ENCODE results near the gene GDI1.
A peak's percentile ranks its signal among the peaks of the same experiment; 100 is the strongest.

GDI1 gene

DNA sequence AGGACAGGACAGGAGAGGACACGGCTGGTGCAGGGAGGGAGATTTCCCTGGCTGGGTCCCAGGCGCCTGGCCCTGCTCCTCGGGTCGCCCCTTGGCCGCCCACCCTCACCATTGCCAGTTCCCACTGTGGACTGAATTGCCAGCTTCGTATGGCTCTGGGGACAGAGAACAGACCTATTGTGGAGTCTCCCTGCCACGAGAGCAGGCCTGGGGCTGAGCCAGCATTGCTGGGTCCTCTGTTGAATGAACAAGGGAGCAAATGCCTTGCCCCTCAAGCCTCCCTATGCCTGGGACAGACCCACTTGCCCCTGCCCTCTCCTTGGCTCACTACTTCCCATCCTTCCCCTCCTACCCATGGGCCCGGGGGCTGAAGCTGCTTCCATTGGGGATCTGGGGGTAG, 25.4 kb downstream of the GDI1 start:
- DNase-seq (ENCODE audit: low read depth in 2 of 2): no peak

DNA sequence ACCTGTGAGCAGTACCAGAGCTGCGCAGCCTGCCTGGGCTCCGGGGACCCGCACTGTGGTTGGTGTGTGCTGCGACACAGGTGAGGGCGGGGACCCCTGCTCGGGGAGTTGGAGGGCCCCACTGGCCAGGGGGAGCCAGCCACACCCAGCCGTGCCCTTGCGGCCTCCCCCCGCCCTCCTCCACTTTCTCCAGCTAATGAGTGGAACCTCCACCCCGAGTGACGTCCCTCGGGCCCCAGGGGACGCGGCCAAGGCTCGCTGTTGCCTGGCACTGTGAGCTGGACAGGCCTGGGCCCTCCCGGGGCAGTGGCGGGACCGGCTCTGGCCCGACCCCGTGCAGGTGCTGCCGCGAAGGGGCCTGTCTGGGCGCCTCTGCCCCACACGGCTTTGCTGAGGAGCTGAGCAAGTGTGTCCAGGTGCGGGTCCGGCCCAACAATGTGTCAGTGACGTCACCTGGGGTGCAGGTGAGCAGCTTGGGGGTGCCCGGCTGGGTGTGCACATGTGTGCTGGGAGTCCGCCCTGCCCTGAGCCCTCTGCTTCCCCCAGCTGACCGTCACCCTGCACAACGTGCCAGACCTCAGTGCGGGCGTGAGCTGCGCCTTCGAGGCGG, 26.8 kb downstream of the GDI1 start:
- DNase-seq (ENCODE audit: low read depth in 2 of 2): no peak

DNA sequence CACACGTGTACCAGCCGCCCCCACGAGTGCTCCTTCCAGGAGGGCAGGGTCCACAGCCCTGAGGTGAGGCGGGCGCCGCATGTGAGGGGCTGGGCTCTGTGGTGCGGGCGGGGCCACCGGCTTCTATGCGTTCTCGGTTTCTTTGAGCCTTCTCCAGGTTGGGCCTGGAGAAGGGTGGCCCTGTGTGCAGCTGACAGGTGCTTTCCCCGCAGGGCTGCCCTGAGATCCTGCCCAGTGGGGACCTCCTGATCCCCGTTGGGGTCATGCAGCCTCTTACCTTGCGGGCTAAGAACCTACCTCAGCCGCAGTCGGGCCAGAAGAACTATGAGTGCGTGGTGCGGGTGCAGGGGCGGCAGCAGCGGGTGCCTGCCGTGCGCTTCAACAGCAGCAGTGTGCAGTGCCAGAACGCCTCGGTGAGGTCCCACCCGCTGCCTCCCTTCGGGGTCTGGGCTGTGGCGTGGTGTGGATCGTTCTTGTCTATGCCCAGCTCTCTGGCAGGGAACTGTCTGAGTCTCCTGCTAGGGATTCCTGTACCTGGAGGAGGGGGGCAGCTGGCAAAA, 27.9 kb downstream of the GDI1 start:
- DNase-seq (ENCODE audit: low read depth in 2 of 2): no peak

DNA sequence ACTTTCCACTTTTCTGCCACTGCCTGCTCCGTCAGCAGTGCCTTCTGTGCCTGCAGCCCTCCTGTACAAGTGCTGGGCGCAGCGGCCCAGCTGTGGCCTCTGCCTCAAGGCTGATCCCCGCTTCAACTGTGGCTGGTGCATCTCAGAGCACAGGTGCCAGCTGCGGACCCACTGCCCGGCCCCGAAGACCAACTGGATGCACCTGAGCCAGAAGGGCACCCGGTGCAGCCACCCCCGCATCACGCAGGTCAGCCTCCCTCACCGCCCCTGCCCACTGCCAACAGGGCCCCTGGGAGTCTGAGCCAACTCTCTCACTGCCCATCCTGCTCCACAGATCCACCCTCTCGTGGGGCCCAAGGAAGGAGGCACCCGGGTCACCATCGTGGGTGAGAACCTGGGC, 28.6 kb downstream of the GDI1 start:
- no peak for DNase-seq (ENCODE audit: low read depth in 2 of 2)

DNA sequence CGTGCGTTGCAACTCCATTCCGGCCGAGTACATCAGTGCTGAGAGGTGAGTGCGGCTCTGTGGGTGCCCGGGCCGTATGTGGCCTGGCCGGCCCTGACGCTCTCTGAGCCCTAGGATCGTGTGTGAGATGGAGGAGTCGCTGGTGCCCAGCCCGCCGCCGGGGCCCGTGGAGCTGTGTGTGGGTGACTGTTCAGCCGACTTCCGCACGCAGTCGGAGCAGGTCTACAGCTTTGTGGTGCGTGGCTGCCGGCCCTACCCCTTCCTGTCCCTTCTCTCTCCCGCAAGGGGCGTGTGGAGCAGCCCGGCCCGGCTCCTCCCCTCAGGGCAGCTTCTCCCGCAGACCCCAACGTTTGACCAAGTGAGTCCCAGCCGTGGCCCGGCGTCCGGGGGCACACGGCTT, 29.1 kb downstream of the GDI1 start:
- DNase-seq (ENCODE audit: low read depth in 2 of 2): no peak

DNA sequence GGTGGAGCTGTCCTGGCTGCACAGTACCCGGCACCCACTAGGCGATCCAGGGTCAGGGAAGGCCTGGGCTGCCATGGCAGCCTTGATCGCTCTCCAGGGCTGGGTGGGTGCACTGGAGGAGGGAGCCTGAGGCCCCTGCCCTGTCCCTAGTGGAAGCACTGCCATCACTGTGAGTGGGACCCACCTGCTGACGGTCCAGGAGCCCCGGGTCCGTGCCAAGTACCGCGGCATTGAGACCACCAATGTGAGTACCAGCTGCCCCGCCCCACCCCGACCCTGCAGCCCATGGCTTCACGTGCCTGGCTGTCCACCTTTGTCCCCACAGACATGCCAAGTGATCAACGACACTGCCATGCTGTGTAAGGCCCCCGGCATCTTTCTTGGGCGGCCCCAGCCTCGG, 30.0 kb downstream of the GDI1 start:
- DNase-seq (ENCODE audit: low read depth in 2 of 2): no peak

DNA sequence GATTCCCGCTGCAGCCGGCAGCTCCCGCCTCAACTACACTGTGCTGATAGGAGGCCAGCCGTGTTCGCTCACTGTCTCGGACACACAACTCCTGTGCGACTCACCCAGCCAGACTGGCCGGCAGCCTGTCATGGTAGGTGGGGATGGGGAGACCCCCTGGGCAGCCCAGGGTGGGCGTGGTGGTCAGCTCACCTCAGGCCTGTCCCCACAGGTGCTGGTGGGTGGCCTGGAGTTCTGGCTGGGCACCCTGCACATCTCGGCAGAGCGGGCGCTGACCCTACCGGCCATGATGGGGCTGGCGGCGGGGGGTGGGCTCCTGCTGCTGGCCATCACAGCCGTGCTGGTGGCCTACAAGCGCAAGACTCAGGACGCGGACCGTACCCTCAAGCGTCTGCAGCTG, 30.6 kb downstream of the GDI1 start:
- DNase-seq (ENCODE audit: low read depth in 2 of 2): no peak

DNA sequence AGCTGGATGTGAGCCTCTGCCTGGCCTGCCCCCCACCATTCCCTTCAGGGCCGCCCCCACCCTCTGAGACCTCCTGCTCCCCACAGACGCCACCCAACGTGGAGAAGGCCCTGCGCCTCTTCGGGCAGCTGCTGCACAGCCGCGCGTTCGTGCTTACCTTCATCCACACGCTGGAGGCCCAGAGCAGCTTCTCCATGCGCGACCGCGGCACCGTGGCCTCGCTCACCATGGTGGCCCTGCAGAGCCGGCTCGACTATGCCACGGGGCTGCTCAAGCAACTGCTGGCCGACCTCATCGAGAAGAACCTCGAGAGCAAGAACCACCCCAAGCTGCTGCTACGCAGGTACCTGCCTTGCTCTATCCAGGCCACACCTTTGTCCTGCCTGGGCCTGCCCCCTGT, 31.3 kb downstream of the GDI1 start:
- no peak for DNase-seq (ENCODE audit: low read depth in 2 of 2)

DNA sequence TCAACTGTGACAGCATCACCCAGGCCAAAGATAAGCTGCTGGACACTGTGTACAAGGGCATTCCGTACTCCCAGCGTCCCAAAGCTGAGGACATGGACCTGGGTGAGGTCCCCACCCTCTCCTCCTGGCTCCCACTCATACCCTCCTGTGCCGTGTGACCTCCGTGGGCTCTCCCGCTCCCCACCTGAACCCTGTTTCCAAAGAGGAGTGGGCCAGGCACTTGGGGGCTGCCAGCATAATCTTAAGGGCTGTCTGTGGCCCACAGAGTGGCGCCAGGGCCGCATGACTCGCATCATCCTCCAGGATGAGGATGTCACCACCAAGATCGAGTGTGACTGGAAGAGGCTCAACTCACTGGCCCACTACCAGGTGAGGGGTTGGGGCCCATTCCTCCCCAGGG, 32.2 kb downstream of the GDI1 start:
- no peak for DNase-seq (ENCODE audit: low read depth in 2 of 2)

DNA sequence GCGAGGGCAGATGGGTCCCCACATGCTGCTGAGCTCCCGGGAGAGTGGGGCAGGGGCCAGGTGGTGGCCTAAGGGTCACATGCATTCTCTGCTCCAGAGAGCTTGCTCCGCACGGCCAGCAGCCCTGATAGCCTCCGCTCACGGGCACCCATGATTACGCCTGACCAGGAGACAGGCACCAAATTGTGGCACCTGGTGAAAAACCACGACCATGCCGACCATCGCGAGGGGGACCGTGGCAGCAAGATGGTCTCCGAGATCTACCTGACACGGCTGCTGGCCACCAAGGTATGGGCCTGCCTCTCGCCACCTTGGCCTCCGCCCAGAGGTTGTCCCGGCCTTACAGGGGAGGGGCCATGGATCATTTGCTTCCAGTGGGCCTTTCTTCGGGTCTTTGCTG, 32.9 kb downstream of the GDI1 start:
- DNase-seq (ENCODE audit: low read depth in 2 of 2): no peak

DNA sequence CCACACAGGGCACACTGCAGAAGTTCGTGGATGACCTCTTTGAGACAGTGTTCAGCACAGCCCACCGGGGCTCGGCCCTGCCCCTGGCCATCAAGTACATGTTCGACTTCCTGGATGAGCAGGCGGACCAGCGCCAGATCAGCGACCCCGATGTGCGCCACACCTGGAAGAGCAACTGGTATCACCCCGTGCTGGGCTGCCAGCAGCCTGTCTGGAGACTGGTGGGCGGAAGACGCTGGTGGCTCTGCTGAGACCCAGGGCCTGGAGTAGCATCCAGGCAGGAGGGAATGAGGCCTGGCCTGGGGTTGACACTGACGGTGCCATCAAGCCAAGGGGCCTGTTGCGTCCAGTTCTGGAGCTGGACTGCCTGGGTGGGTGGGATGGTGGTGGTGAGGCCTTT, 33.5 kb downstream of the GDI1 start:
- DNase-seq (ENCODE audit: low read depth in 2 of 2): no peak

DNA sequence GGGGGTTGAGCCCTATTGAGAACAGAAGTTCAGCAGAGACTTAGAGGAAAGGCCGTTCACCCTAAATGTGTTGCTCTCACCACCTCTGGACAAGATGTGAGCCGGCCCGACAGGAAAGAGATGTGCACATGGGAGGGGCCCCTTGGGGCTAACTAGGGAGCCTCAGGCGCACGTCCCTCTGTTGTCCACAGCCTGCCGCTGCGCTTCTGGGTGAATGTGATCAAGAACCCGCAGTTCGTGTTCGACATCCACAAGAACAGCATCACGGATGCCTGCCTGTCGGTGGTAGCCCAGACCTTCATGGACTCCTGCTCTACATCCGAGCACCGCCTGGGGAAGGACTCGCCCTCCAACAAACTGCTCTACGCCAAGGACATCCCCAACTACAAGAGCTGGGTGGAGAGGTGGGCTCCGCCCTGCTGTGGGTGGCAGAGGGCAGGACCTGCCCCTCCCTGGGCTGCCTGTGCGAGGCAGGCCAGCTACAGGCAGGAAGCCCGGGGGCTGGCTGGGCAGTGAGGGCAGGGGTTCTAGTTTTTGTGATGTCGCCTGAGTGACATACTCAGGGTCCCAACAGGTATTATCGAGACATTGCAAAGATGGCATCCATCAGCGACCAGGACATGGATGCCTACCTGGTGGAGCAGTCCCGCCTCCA, 34.1 kb downstream of the GDI1 start:
- no peak for DNase-seq (ENCODE audit: low read depth in 2 of 2)

DNA sequence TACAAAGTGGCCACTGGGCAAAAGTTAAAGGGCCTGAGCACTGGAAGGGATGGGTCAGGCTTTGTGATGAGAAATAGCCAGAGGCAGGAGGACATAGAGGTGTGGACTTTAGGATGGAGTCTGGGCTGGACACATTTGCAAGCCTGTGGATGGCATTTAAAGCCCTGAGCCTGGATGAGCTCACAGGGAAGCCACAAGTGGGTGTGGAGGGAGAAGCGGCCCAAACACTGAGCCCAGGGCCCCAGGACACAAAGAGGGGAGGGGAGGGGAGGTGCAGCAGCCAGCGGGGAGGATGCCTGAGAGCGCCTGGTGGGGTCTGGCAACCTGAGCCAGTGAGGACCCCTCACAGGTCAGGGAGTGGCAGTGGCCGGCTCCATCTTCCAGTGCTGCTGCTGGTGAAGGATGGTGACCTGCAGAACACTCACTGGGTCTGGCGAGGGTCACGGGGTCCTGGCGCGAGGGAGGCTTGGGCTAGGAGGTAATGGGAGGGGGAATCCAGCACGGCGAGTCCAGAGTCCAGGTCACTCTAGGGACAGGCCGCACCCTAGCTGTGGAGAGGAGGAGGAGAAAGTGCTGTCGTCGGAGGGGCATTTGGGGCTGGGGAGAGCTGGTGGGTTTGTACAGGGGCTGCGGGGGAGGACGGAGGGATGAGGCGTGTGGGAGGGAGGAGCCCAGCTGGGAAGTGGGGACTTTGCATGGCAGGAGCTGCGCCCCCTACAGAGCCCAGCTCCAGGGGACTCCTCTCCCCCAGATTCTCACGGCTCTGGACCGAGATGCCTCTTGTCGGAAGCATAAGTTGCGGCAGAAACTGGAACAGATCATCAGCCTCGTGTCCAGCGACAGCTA, 35.1 kb downstream of the GDI1 start:
- no peak for DNase-seq (ENCODE audit: low read depth in 2 of 2)

DNA sequence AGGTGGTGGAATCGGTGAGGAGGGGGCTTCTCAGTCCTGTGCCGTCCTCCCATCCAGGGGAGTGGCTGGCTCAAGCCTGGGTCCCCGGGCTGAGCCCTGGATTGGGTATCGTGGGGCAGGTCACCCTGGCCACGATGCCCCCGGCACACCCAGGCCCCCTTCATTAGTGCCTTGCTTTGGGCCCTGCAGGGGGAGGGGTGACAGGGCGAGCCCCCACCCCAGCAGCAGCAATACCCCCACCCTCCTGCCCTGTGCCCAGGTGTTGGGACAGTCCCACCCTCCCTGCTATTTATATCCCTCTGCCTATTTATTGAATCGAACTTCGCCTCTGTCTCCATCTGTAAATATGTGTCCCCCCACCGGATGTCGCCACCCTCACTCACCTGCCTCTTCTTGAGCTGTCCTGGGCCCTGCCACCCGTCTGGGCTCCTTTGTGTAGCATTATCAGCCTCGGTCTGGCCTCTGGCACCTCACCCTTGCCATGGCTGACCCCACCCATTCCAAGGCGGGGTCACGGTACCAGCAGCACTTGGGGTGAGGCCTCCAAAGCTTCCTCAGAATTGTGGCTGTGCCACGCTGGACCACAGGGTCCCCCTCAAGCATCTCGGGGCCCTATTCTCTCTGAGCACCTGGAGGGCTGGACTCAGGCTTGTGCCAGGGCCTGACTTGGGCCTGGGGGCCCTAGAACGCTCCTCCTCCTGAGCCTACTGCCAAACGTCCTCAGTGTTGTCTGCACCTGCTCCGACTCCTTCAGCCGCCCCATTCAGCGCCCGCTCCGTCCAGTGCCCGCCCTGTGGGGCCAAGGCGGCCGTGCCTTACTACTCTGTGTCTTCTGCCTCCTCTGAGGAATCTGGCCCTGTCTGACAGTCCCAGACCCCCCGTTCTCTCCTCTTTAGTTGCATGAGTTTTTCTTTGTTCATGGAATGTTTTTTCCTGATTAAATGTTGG, 36.0 kb downstream of the GDI1 start:
- DNase-seq (ENCODE audit: low read depth in 2 of 2): no peak

DNA sequence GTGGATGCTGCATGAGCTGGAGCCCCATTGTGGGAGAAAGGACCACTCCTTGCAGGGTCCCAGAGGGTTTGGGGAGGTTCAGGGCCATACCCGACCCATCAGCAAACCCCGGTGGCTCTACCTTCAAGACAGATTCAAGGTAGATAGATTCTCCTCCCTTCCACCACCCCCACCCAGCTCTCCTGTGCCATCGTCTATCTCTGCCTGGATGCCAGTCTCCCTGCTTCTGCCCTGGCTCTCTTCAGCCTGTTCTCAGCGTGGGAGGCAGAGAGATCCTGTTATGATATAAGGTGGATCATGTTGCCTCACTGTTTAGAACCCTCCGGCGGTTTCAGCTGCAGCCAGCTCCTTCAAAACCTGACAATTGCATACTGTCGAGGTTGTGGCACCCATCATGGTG, 36.7 kb downstream of the GDI1 start:
- no peak for DNase-seq (ENCODE audit: low read depth in 2 of 2)

DNA sequence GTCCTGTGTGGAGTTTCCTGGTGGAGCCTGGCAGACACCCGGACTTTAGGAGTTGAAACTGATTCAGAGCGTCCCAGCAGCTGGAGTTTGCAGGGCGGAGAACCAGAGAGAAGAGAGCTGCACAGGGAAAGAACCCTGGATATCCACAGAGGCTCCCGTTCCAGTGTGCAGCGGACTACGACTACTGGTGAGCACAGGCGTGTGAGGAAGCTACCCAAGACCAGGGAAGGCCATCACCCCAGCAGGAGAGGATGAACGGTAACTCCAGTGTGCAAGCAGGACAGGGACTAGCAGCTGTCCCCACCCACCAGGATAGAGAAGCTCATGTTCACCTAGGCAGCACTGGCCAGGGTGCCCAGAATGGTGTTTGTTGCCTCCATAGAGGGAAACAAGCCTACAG, 39.9 kb downstream of the GDI1 start:
- no peak for DNase-seq (ENCODE audit: low read depth in 2 of 2)

DNA sequence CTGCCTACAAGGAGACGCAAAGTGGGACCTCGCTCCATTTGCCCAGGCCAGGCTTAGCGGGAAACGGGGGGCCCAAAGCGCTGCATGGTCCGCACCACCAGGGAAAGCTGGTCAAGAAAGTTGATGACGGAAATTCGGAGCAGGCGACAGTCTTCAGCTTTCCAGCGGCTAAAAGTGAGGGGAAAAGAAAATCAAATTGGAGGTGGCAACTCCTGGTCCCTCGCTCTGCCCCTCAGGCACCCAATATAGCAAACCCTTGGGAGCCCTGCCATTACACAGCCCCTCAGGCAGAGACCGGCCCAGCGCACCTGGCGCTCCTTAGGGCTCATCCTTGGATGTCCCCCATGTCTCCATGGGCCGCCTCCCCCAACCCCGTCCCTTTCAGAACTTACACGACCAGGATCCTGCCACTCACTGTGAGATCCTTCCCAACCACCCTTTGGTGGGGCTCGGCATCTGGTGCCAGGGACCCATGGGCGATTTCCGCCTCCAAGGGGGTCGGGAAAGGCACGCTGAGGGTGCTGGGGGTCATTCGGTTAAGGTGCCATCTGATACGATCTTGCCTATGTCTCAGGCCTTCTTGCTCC, 41.0 kb downstream of the GDI1 start:
- no peak for DNase-seq (ENCODE audit: low read depth in 2 of 2)

DNA sequence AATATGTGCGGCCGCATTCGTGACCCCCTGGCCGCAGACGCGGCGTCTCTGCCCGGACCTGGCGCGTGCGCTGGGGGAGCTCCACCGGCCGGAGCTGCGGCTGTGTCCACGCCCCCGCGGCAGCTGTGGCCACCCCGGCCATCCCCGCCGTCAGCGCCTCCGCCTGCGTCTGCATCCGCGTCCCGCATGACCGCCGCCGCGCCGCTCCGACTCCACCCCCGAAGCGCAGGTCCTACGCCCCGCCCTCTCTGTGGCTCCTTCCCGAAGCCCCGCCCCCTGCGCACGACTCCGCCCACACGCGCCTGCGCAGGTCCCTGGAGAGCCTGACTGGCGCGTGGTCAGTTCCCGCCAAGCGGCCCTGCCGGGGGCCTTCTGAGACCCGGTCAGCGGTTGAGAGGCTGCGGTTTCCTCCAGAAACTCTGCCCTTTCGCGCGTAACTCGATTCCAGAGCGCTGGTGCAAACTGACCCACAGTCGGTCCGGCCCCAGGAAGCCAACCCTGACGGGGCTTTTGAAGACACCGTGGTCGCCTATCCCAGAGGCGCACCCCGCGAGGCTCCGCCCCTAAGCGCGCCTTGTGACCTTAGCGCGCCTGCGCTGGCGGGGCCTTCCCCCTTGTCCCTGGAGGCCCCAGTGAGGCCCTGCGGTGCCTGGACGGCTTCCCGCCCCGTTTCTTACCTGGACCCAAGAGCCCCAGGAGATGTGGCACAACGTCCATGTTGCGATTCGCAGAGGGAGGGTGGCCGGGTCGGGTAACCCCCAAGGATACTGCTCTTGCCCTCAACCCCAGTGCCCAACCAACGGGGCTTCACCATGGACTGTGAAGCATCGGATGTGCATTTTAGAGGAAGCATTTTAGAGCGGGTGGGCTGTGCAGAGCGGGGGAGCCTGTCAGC, 42.0 kb downstream of the GDI1 start, which contains the start of gene LAGE3:
TSS of gene LAGE3 (minus strand) at position 554 of the 895 bp plus-strand sequence. CDS start at position 188, 366 bp downstream.
- DNase-seq (ENCODE audit: low read depth in 2 of 2): peak; percentile 65 to 67

DNA sequence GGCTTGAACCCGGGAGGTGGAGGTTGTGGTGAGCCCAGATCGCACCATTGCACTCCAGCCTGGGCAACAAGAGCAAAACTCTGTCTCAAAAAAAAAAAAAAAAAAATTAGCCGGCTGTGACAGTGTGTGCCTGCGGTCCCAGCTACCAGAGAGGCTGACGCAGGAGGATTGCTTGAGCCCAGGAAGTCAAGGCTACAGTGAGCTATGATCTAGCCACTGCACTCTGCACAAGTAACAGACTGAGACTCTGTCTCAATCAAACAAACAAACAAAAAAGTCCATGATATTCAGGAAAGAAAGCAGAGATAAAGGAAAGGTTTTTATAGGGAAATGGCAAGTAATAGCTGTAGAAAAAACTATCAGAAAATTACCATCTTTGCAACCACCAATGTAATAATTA, 44.2 kb downstream of the GDI1 start:
- DNase-seq (ENCODE audit: low read depth in 2 of 2): no peak

All from fibroblast of skin of left quadriceps (primary cell).